Heart left ventricle (tissue), 16 donors: ENCODE data around the gene KANSL1. TPM values are rescaled to one million over a fixed set of nuclear protein-coding genes. Genes with fewer than 3 reads are reported as not detected.

Experiments
- ATAC-seq, 4 donors: fragments of 200-7000 bp; cut with Tn5 transposase; one replicate each; pipeline ENCODE4 v1.9.1; 2020 to 2022; ENCODE audit warnings: moderate library complexity in 4 of 4, mild to moderate bottlenecking in 3 of 4, moderate number of reproducible peaks in 1 of 4
- DNase-seq, 5 donors: peaks; one replicate each; pipeline ENCODE4 v3.0.0-alpha.2; 2020
- H3K27ac ChIP-seq, 12 donors: fragments of 200-600 bp; sonication (generic) in 4 of 12; one replicate each; pipeline versions ENCODE4 v1.5.0 to v1.8.0; 2016 to 2022; ENCODE audit warnings: mild to moderate bottlenecking in 2 of 12
- H3K27me3 ChIP-seq, 9 donors: fragments of 200-600 bp; sonication (generic) in 2 of 9; one replicate each; pipeline versions ENCODE4 v1.5.1 to v1.8.0; 2016 to 2022; ENCODE audit warnings: mild to moderate bottlenecking in 3 of 9
- H3K36me3 ChIP-seq, 9 donors: fragments of 200-600 bp; sonication (generic) in 2 of 9; one replicate each; pipeline versions ENCODE4 v1.5.0 to v1.8.0; 2018 to 2022; ENCODE audit warnings: mild to moderate bottlenecking in 2 of 9
- H3K4me1 ChIP-seq, 12 donors: fragments of 200-600 bp; sonication (generic) in 4 of 12; one replicate each; pipeline versions ENCODE4 v1.5.0 to v1.8.0; 2016 to 2022; ENCODE audit warnings: mild to moderate bottlenecking in 3 of 12
- H3K4me3 ChIP-seq, 12 donors: fragments of 200-600 bp; sonication (generic) in 4 of 12; one replicate each; pipeline versions ENCODE4 v1.5.0 to v1.8.0; 2017 to 2022; ENCODE audit warnings: mild to moderate bottlenecking in 9 of 12, moderate library complexity in 4 of 12
- H3K9me3 ChIP-seq, 12 donors: fragments of 200-600 bp; sonication (generic) in 4 of 12; one replicate each; pipeline versions ENCODE4 v1.5.0 to v1.8.0; 2016 to 2022; ENCODE audit warnings: mild to moderate bottlenecking in 1 of 12
- POLR2A ChIP-seq, 2 donors: fragments of 450-650 bp; IDR thresholded peaks; one replicate each; pipeline ENCODE4 v1.6.1; 2017; ENCODE audit warnings: antibody characterized with exemption in 2 of 2, mild to moderate bottlenecking in 2 of 2, moderate library complexity in 2 of 2
- WGBS, 4 donors: extraction: QIAGEN DNeasy Blood & Tissue Kit in 2 of 4; methylation state at CpG; one replicate each; pipeline versions ENCODE4 v1.1.5 to v1.1.7; 2013 to 2018; 5-methylcytosine and 5-hydroxymethylcytosine counted together
- intact Hi-C, 10 donors: fragments of 100-400 bp; cut with DNase I; formaldehyde crosslinking; loops; one replicate each; pipeline versions ENCODE4 v1.11.1 to v1.14.2; 2022
- polyA plus RNA-seq, 2 donors: library from polyadenylated mRNA; stranded (reverse); fragments of 200-250 nt; gene quantifications; one replicate each; pipeline ENCODE4 v1.2.3, GENCODE V29; 2013
- total RNA-seq, 9 donors: library from RNA; depleted of rRNA in 2 of 9; stranded (reverse); fragments of >200 nt in 2 of 9; fragmentation: NEBNext Ultra II Directional in 3 of 9; extraction: Animal tissue kit (Norgen Biotek cat#: 25700) in 3 of 9; gene quantifications; one replicate each; pipeline versions ENCODE4 v1.1.0 to v1.2.4, GENCODE V29; 2016 to 2023
- TF ChIP-seq, protein P1 (sequence below), 12 donors: fragments of 200-600 bp; sonication (generic) in 4 of 12; IDR thresholded peaks; one replicate each; pipeline versions ENCODE4 v1.5.0 to v1.8.0; 2018 to 2022; ENCODE audit warnings: antibody characterized with exemption in 12 of 12, mild to moderate bottlenecking in 5 of 12
- donor health status: ischemic (EF 13 %, LVEDD 7.1; RV severe dilation, severe dysfunction).
- donor health status: healthy with polysubstance abuse.
- donor health status: DM: no; HTN: yes; CAD: no.
- donor health status: DM: no; HTN: no; CAD: no.
- donor health status: ischemic (EF 25% LVEDD 6.9; RV normal size, moderate dysfunction).
- donor health status: ischemic (EF 25% LVEDD 5.7; RV mildly dilated, moderate dysfunction).
- donor health status: healthy.
- donor health status: DM: yes; HTN: yes; CAD: no.
- donor health status: ischemic (EF 35%, LVEDD 5.7; RV mildly dilated, moderate dysfunction).
- donor health status: nonischemic (EF 11% LVEDD 7.7; RV severe dilation, severe dysfunction).
- donor health status: DM: yes; HTN: yes; CAD: no.
- donor health status: PGD.
- donor health status: ischemic (EF 29% LVEDD 5.4; RV normal size, mild dysfunction).
- donor health status: nonischemic (EF 23%, LVEDD 6.1; RV moderate dilation, normal function).

The KANSL1 gene
- total and polyA plus RNA-seq, 11 donors: 13.7 to 57.2 (median 28.9) TPM

DNA sequence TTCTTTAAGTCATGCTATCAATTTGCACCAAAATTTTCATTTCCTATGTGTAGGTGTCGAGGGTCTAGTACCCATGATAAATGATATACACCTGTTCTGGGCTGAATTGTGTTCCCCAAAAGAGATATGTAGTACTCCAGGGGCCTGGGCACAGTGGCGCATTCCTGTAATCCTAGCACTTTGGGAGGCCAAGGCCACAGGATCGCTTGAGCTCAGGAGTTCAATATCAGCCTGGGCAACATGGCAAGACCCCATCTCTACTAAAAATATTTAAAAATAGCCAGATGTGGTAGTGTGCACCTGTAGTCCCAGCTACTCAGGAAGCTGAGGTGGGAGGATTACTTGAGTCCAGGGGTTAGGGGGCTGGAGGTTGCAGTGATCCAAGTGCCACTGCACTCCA is 23.5 kb upstream of the KANSL1 start:
- DNase-seq (no peak), ATAC-seq (no peak)
- peaks cover 0 to 34% (median 12%) of the 10 kb centered on the region in 9 donors for H3K36me3 ChIP-seq
- no peaks in the 10 kb centered on the region for H3K9me3 ChIP-seq
- H3K4me3 ChIP-seq: no peak overlapping the region
- TF ChIP-seq, protein P1, sequence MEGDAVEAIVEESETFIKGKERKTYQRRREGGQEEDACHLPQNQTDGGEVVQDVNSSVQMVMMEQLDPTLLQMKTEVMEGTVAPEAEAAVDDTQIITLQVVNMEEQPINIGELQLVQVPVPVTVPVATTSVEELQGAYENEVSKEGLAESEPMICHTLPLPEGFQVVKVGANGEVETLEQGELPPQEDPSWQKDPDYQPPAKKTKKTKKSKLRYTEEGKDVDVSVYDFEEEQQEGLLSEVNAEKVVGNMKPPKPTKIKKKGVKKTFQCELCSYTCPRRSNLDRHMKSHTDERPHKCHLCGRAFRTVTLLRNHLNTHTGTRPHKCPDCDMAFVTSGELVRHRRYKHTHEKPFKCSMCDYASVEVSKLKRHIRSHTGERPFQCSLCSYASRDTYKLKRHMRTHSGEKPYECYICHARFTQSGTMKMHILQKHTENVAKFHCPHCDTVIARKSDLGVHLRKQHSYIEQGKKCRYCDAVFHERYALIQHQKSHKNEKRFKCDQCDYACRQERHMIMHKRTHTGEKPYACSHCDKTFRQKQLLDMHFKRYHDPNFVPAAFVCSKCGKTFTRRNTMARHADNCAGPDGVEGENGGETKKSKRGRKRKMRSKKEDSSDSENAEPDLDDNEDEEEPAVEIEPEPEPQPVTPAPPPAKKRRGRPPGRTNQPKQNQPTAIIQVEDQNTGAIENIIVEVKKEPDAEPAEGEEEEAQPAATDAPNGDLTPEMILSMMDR (IDR thresholded peaks at IDR 0.05): no peak
- no peak for TF ChIP-seq POLR2A (IDR thresholded peaks at IDR 0.05)
- H3K4me1 ChIP-seq: peaks cover 0 to 18% (median 5%) of the 10 kb centered on the region in 12 donors
- 96 to 100% (median 98%) methylated on average over 3 of the region's 3 CpGs for WGBS, 4 donors
- intact Hi-C loops: loop anchor here in 2 of 10 donors (5.0 to 10.0 kb wide), 2 partner anchors 589 to 878 kb away; no protein-coding TSS in a partner anchor
- no peaks in the 10 kb centered on the region for H3K27me3 ChIP-seq
- no peak overlapping the region for H3K27ac ChIP-seq

- Histone ChIP-seq H3K4me1 (peaks cover 0 to 27% (median 8%) of the 10 kb centered on the region in 12 donors), H3K9me3 (no peaks in the 10 kb centered on the region), H3K36me3 (peaks cover 0 to 27% (median 9%) of the 10 kb centered on the region in 9 donors), H3K27ac (peak overlapping the region in 2 of 12 donors; percentile 16 to 57), H3K27me3 (no peaks in the 10 kb centered on the region), H3K4me3 (no peak overlapping the region)
- ATAC-seq: peak; percentile 45 to 78 (median 76)
- intact Hi-C loops: loop anchor here (1.0 to 10.0 kb wide), 9 partner anchors 18 to 882 kb away; partner anchors contain the start of gene KANSL1 (in 1 of the 10)
- no peak for TF ChIP-seq POLR2A (IDR thresholded peaks at IDR 0.05)
- TF ChIP-seq, protein P1 (IDR thresholded peaks at IDR 0.05): peak; percentile 58 to 92 (median 83)
- 46 to 53% (median 48%) methylated on average over 11 of the region's 11 CpGs for WGBS, 4 donors
- peak in 4 of 5 donors; percentile 48 to 72 (median 56) for DNase-seq
These were observed 19.6 kb upstream of the KANSL1 start for GRCh38 chr17:46212634-46213435.

GRCh38 chr17:46208997-46209396 is 15.8 kb upstream of the KANSL1 start:
- Histone ChIP-seq H3K4me1 (peaks cover 0 to 19% (median 5%) of the 10 kb centered on the region in 12 donors), H3K36me3 (peaks cover 0 to 5% (median 0%) of the 10 kb centered on the region in 9 donors), H3K27ac (no peak overlapping the region), H3K9me3 (peaks cover 0 to 11% (median 5%) of the 10 kb centered on the region in 12 donors), H3K4me3 (no peak overlapping the region), H3K27me3 (no peaks in the 10 kb centered on the region)
- TF ChIP-seq, protein P1 (IDR thresholded peaks at IDR 0.05): no peak
- TF ChIP-seq POLR2A (IDR thresholded peaks at IDR 0.05): no peak
- intact Hi-C loops: no loop called here
- ATAC-seq: no peak
- WGBS, 4 donors: 95 to 97% (median 96%) methylated on average over 8 of the region's 8 CpGs
- DNase-seq: no peak

DNA sequence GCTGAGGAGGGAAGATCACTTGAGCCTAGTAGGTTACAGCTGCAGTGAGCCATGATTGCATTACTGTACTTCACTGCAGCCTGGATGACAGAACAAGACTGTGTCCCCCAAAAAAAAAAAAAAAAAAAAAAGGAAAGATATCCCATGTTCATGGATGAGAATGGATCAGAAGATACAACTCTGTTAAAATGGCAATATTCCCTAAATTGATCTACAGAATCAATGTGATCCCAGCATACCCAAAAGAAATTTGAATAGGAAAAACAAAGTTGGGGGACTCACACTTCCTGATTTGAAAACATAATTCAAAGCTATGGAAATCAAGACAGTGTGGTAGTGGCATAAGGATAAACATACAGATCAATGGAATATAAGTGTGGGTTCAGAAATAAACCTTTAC is 12.7 kb upstream of the KANSL1 start:
- Histone ChIP-seq H3K9me3 (peaks cover 0 to 11% (median 5%) of the 10 kb centered on the region in 12 donors), H3K4me3 (no peak overlapping the region), H3K4me1 (peaks cover 0 to 8% (median 2%) of the 10 kb centered on the region in 12 donors), H3K27me3 (no peaks in the 10 kb centered on the region), H3K27ac (no peak overlapping the region), H3K36me3 (peaks cover 0 to 5% (median 0%) of the 10 kb centered on the region in 9 donors)
- no peak for ATAC-seq
- intact Hi-C loops: no loop called here
- DNase-seq: no peak
- no peak for TF ChIP-seq POLR2A (IDR thresholded peaks at IDR 0.05)
- TF ChIP-seq, protein P1 (IDR thresholded peaks at IDR 0.05): no peak
